ENCODE results near the gene NOM1.

The NOM1 gene

DNA sequence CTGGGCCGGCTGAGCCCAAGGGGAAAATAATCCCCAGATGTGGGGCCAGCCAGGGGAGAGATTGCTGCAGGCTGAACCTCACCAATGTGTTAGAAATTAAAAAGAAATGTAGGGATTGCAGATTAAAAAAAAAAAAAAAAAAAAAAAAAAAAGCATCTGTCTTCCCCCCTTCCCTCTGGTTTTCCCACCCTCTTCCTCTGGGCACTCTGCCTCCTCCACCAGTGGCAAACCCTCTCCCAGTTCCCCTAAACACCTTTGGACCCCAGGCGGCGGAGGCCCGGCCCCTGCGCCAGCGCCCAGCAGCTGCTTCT, 53.9 kb downstream of the NOM1 start:
- CTCF ChIA-PET, result no interaction called here
- POLR2A ChIA-PET, result interaction anchor here (1.0 to 3.5 kb wide), 2 partner anchors 7 to 94 kb away, joined by 3 to 15 read pairs; partner anchors contain the start of gene MNX1
- DNase-seq (ENCODE audit: extremely low spot score), result no peak
- TF ChIP-seq HDGF (IDR thresholded peaks at IDR 0.05; ENCODE audit: borderline replicate concordance), result no peak
- no peak for TF ChIP-seq ELF4 (IDR thresholded peaks at IDR 0.05)
- TF ChIP-seq SP1 (IDR thresholded peaks at IDR 0.05), result no peak
- no peak for TF ChIP-seq L3MBTL2 (conservative IDR thresholded peaks at IDR 0.05)
- TF ChIP-seq ZNF384 (IDR thresholded peaks at IDR 0.05), result no peak; the same call in 1 of the 2 replicates
- TF ChIP-seq, protein P1, sequence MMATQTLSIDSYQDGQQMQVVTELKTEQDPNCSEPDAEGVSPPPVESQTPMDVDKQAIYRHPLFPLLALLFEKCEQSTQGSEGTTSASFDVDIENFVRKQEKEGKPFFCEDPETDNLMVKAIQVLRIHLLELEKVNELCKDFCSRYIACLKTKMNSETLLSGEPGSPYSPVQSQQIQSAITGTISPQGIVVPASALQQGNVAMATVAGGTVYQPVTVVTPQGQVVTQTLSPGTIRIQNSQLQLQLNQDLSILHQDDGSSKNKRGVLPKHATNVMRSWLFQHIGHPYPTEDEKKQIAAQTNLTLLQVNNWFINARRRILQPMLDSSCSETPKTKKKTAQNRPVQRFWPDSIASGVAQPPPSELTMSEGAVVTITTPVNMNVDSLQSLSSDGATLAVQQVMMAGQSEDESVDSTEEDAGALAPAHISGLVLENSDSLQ (IDR thresholded peaks at IDR 0.05), result no peak
- no peak for TF ChIP-seq FOXM1 (IDR thresholded peaks at IDR 0.05; ENCODE audit: borderline replicate concordance)
- TF ChIP-seq CTBP1 (IDR thresholded peaks at IDR 0.05; ENCODE audit: borderline replicate concordance), result no peak
- TF ChIP-seq FOXK2 (IDR thresholded peaks at IDR 0.05), result no peak
- TF ChIP-seq NFRKB (IDR thresholded peaks at IDR 0.05), result no peak
- TF ChIP-seq BHLHE40 (IDR thresholded peaks at IDR 0.05; ENCODE audit: borderline replicate concordance), result no peak

DNA sequence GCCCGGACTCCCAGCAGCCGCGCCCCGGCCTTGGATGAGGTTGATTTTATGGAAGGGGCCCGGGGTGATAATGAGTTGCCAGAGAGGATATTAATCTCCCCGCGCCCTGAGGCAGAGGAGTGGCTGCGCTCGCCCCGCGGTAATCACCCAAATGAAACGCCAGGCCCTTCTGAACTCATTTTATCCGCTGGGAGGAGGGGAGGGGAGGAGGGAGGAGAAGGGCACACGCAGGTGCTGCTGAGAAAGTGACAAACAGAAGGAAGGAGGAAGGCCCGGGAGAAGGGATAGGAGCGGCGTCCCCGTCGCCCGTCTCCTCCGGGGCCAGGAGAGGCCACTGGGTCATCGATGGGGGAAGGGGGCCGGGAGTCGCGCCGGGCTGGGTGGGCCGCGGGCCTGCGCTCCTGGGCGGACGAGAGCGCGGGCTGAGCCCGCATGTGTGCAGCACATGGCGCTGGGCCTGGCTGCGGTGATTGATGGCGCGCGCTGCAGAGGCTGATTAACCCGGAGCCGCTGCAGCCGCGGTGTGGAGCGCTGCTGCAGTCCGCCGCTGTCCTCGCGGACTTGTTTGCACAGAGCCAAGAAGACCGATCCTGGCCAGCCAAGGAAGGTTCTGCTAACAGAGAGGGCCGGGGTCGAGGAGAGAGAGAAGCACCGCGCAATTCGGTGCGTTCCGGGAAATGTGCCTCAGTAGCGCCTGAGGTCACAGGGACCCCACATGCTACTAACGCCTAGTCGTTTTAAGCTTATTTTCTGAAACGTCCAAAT, 54.4 kb downstream of the NOM1 start:
- ChIA-PET POLR2A (interaction anchor here (1.0 to 1.1 kb wide), 2 partner anchors 94 to 111 kb away, joined by 3 read pairs; partner anchors contain the start of gene LMBR1), CTCF (no interaction called here)
- DNase-seq (ENCODE audit: extremely low spot score), result no peak

DNA sequence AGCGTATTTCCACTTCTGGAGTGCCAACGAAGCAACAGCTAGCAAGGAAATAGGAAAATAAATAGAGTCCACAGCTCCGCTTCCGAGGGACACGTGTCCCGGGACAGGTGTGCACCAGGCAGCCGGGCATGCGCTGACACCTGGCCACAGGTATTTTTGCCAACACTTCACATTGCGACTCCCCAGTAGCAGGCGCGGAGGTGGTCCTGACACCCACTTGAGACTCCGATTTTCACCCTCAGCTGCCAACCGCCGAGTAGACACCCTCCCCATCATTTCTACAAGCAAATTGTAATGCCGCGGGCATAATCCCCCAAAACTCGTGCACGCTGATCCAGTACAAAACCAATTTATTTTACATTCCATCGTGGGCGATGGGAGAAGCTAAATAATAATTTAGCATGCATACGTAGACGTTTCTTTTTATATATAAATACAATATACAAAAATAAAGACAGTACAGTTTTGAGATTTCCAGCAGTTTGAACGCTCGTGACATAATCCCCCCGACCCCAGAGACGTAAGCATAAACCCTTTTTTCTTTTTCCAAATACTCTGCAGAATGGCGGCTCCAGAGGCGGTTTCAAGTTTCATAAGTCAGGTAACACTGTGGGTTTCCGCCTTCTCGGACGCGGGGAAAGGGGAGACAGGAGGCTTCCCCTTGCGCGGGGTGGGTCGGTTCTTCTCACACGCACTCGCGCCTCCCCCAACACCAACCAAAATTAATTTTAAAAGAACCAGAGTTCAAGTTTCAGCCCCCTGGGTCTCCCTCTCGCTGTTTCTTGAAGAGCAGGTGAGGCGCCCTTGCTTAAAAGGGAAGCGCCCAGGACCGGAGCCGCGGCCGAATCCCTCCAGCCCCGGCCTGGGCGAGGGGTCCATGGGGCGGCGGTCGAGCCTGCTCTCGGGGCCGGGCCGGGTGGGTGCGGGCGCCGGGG, 55.3 kb downstream of the NOM1 start:
- ChIA-PET CTCF (interaction anchor here (0.6 kb wide), 1 partner anchor 152 kb away, joined by 4 read pairs; no protein-coding TSS in a partner anchor), POLR2A (interaction anchor here (1.1 kb wide), 1 partner anchor 112 kb away, joined by 3 read pairs; the partner anchor contains the start of gene LMBR1)
- no peak for DNase-seq (ENCODE audit: extremely low spot score)
- TF ChIP-seq, protein P1 (IDR thresholded peaks at IDR 0.05), result no peak
- no peak for TF ChIP-seq L3MBTL2 (conservative IDR thresholded peaks at IDR 0.05)
- no peak for TF ChIP-seq FOXK2 (IDR thresholded peaks at IDR 0.05)
- no peak for TF ChIP-seq ZNF384 (IDR thresholded peaks at IDR 0.05)

More for the DNA sequence above, 54.4 kb downstream of the NOM1 start:
- no peak for TF ChIP-seq ELF4 (IDR thresholded peaks at IDR 0.05)
- TF ChIP-seq ZNF384 (IDR thresholded peaks at IDR 0.05), result no peak
- TF ChIP-seq CTBP1 (IDR thresholded peaks at IDR 0.05; ENCODE audit: borderline replicate concordance), result peak; percentile 85; the same call in 1 of the 2 replicates
- TF ChIP-seq FOXK2 (IDR thresholded peaks at IDR 0.05), result no peak
- TF ChIP-seq SP1 (IDR thresholded peaks at IDR 0.05), result no peak

DNA sequence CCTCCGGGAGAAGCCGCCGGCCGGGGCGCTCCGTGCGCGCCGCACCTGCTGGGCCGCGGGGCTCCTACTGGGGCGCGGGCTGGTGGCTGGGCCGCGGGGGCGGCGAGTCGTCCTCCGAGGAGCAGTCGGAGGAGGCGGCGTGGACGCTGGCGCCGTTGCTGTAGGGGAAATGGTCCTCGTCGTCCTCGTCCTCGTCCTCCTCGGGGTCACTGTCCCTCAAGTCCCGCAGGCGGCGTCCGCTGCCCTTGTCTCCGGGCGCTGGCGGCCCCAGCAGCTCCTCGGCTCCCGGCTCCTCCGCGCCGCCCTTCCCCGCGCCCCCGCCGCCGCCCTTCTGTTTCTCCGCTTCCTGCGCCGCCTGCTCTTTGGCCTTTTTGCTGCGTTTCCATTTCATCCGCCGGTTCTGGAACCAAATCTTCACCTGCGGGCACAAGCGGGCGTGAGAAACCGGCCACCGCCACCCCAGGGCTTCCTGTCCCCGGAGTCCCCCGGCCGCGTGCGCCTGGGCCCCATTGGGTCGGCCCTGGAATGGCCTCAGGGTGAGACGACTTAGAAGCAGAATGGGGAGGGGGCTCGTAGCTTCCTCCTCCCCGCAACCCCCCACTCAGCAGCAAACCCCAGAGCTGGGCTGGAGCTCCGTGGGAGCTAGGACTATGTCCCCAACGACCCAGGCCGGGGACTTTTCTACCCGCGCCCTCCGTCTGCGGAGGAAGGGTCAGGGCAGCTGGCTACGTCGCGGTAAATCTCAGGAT, 56.1 kb downstream of the NOM1 start:
- no peak for DNase-seq (ENCODE audit: extremely low spot score)
- ChIA-PET CTCF (no interaction called here), POLR2A (no interaction called here)
- TF ChIP-seq LEF1 (IDR thresholded peaks at IDR 0.05; ENCODE audit: borderline replicate concordance) (no peak), NFRKB (IDR thresholded peaks at IDR 0.05) (no peak), SP1 (IDR thresholded peaks at IDR 0.05) (no peak), BHLHE40 (IDR thresholded peaks at IDR 0.05; ENCODE audit: borderline replicate concordance) (no peak), TARDBP (IDR thresholded peaks at IDR 0.05) (no peak), SUZ12 (IDR thresholded peaks at IDR 0.05) (no peak), FOXM1 (IDR thresholded peaks at IDR 0.05; ENCODE audit: borderline replicate concordance) (no peak), FOXK2 (IDR thresholded peaks at IDR 0.05) (no peak), CTBP1 (IDR thresholded peaks at IDR 0.05; ENCODE audit: borderline replicate concordance) (no peak), FOXA1 (IDR thresholded peaks at IDR 0.05) (no peak), HDGF (IDR thresholded peaks at IDR 0.05; ENCODE audit: borderline replicate concordance) (no peak), ARNT (IDR thresholded peaks at IDR 0.05) (no peak), ELF4 (IDR thresholded peaks at IDR 0.05) (no peak), L3MBTL2 (conservative IDR thresholded peaks at IDR 0.05) (no peak), ZNF384 (IDR thresholded peaks at IDR 0.05) (no peak)
- TF ChIP-seq, protein P1 (IDR thresholded peaks at IDR 0.05), result no peak

DNA sequence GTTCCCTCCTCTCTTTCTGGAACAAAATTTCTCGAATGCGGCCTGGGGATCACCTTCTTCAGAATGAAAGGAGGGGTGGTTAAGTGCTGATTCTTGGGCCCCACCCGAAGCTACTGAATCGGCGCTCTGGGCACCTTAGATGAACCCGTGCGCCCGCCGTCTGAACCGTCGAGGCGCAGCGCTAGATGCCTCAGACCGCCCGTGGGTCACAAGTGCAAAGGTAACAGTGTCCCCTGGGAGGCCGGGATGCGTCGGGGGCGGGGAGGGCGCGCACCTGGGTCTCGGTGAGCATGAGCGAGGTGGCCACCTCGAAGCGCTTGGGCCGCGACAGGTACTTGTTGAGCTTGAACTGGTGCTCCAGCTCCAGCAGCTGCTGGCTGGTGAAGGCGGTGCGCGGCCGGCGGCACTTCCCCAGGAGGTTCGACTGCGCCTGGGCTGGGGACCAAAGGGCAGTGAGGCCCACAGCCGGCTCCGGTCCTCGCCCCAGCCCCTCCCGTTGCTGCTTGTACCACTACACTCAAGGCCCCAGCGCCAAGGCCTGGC, 56.8 kb downstream of the NOM1 start:
- DNase-seq (ENCODE audit: extremely low spot score), result no peak
- CTCF ChIA-PET, result no interaction called here
- TF ChIP-seq TARDBP (IDR thresholded peaks at IDR 0.05) (no peak), SUZ12 (IDR thresholded peaks at IDR 0.05) (no peak), L3MBTL2 (conservative IDR thresholded peaks at IDR 0.05) (no peak), FOXM1 (IDR thresholded peaks at IDR 0.05; ENCODE audit: borderline replicate concordance) (no peak), FOXK2 (IDR thresholded peaks at IDR 0.05) (no peak), FOXA1 (IDR thresholded peaks at IDR 0.05) (no peak), ARNT (IDR thresholded peaks at IDR 0.05) (no peak), SP1 (IDR thresholded peaks at IDR 0.05) (no peak), HDGF (IDR thresholded peaks at IDR 0.05; ENCODE audit: borderline replicate concordance) (no peak)
- POLR2A ChIA-PET, result no interaction called here

Measured in HEK293T (cell line).